Astrocyte of the hippocampus (primary cell): ENCODE results near the gene RNASE2.
"Not testable (repeated sequence)": the region's sequence is repeated elsewhere in the genome, so short reads cannot be mapped to it uniquely, and the experiment has no call there.

Source experiments
- DNase-seq: peaks from one replicate; pipeline ENCODE4 v3.0.0; 2011; ENCODE audit warnings: low read depth, low spot score

RNASE2 gene

GRCh38 chr14:20982646-20983369, 27.5 kb downstream of the RNASE2 start:
- DNase-seq, result no peak

DNA sequence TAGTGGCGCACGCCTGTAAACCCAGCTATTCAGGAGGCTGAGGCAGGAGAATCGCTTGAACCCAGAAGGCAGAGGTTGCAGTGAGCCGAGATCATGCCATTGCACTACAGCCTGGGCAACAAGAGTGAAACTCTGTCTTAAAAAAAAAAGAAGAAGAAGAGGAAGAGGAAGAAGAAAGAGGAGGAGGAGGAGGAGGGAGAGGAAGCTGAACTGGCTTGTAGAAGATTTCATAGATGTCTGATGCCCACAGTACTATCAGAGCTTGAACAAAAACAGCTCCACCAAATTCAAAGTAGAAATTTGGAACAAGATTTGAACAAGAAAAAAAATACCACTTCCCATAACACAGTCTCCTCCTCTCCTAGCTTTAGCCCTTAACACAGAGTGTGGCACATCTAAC, 30.4 kb downstream of the RNASE2 start:
- DNase-seq, result not testable (repeated sequence)

GRCh38 chr14:20986811-20987210, 31.5 kb downstream of the RNASE2 start:
- peak; percentile 92 for DNase-seq

GRCh38 chr14:20988717-20989470, 33.6 kb downstream of the RNASE2 start:
- peak; percentile 10 for DNase-seq

GRCh38 chr14:20989471-20989786, 34.1 kb downstream of the RNASE2 start:
- no peak for DNase-seq

DNA sequence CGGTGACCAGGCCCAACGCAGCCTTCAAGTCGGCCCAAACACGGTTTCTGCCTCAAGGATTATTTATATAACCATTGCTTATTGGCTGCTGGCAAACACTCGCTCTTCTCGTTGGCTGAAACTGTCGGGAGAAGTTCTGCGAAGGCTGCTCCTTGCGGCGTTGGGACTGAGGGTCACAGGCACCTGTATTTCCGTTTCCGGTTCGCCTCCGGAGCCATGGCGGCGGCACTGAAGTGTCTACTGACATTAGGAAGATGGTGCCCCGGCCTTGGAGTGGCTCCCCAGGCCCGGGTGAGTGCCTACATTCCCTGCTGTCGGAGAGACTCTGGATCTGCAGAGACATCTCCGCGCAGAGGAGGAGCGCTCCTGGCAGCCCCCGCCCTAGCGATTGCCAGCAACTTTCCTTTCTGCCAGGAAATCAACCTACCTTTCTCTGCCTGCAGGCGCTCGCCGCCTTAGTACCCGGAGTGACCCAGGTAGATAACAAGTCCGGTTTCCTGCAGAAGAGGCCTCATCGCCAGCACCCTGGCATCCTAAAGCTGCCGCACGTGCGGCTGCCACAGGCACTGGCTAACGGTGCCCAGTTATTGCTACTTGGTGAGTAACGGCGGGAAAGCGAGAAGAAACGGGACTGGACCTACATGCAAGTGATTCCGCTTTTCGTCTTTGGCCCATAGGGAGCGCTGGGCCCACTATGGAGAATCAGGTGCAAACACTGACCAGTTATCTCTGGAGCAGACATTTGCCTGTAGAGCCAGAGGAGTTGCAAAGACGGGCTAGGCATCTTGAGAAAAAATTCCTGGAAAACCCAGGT, 34.7 kb downstream of the RNASE2 start, which contains the start of gene METTL17:
METTL17 (plus strand) TSS at position 194 of the 814 bp plus-strand sequence; CDS start at position 217, 23 bp downstream.
- DNase-seq, result peak; percentile 97

DNA sequence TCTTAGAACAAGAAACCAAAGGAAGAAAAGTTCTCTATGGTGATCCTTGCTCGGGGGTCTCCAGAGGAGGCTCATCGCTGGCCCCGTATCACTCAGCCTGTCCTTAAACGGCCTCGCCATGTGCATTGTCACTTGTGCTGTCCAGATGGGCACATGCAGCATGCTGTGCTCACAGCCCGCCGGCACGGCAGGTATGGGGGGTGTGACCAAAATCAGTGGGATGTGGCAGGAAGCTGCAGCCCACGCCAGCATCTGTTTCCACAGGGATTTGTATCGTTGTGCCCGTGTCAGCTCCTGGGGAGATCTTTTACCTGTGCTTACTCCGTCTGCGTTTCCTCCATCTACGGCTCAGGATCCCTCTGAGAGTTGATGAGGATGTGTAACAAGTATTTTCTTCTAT, 41.2 kb downstream of the RNASE2 start:
- no peak for DNase-seq

- DNase-seq, result no peak
Measured at GRCh38 chr14:20997115-20997514, 41.8 kb downstream of the RNASE2 start.

GRCh38 chr14:20997564-20997963, 42.3 kb downstream of the RNASE2 start:
- no peak for DNase-seq

GRCh38 chr14:20998139-20998538, 42.9 kb downstream of the RNASE2 start:
- no peak for DNase-seq

DNA sequence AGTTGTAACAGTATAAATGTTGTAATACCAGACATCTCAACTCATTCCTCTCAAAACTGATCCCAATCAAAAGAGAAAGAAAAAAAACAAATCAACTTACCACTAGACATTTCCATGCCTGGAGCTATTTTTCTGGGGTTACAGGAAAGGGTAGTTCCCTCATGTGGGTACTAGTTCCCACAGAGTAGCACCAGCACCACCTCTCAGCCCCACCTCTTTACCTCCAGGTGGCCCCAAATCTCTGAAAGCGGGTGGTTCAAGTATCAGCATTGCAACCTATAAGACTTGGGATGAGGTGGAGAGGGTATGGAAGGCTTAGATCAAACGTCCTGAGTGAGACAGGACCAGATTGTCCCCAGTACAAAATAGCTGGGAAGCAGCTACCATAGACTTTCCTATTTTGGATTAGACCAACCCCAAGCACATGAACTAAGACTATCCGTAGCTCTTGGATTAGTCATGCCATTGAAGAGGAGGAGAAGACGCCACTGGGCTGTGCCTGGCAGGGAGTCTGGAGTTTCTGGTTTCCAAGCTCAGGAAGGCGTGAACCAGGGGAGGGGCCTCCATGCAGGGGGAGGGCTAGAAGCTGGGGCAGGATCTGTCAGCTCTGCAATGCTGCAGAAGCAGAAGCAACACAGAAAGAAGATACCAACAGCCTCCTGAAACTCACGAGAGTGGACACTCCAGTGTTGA, 43.5 kb downstream of the RNASE2 start, which contains the start of gene SLC39A2:
SLC39A2 (plus strand) TSS at position 620 of the 693 bp plus-strand sequence. CDS start 154 bp downstream, outside the sequence.
- DNase-seq, result peak; percentile 39

DNA sequence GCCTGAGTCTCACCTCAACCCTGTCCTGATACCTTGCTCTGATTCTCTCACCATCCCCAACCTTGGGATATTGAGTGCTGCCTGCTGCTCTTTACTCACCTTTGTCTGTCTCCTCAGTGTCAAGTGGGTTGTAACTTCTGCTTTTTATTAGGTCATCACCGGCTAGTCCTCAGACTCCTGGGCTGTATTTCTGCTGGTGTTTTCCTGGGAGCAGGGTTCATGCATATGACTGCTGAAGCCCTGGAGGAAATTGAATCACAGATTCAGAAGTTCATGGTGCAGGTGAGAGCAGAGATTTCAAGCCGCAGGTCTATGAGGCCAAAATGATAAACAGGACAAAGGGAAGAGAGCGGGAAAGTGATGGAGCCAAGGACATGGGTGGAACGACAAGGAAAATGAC, 44.3 kb downstream of the RNASE2 start:
- DNase-seq, result no peak

DNA sequence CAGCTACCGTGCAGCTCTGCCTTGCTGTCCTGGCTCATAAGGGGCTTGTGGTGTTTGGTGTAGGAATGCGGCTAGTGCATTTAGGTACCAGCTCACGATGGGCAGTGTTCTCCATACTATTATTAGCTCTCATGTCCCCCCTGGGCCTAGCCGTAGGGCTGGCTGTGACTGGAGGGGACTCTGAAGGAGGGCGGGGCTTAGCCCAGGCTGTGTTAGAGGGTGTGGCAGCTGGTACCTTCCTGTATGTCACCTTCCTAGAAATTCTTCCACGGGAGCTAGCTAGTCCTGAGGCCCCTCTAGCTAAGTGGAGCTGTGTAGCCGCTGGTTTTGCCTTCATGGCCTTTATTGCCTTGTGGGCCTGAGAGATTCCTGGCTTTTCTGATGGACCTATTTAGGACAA, 45.9 kb downstream of the RNASE2 start:
- DNase-seq, result no peak

GRCh38 chr14:21003788-21004346, 48.6 kb downstream of the RNASE2 start:
- DNase-seq, result no peak
